GM12878 (cell line): ENCODE data around the gene CD2. TPM values are rescaled to one million over a fixed set of nuclear protein-coding genes. Genes with fewer than 3 reads are reported as not detected.

ENCODE experiments used
- BCLAF1 ChIP-seq: fragments of 450-650 bp; IDR thresholded peaks from 2 replicates; pipeline ENCODE4 v1.6.1; 2017; ENCODE audit warnings: antibody characterized with exemption, mild to moderate bottlenecking, moderate library complexity
- CBX5 ChIP-seq: sonication (generic); IDR thresholded peaks from 2 replicates; pipeline ENCODE4 v1.6.1; 2016; ENCODE audit warnings: low read depth, moderate library complexity, mild to moderate bottlenecking, inconsistent platforms
- GATAD2B ChIP-seq: fragments of 450-650 bp; conservative IDR thresholded peaks from 2 replicates; pipeline ENCODE4 v1.6.1; 2017; ENCODE audit warnings: low read depth, mild to moderate bottlenecking, moderate library complexity
- HDGF ChIP-seq: fragments of 450-650 bp; IDR thresholded peaks from 2 replicates; pipeline ENCODE4 v1.6.1; 2016; ENCODE audit warnings: antibody characterized with exemption
- KLF5 ChIP-seq: fragments of 450-650 bp; IDR thresholded peaks from 2 replicates; pipeline ENCODE4 v1.6.1; 2014; ENCODE audit warnings: mild to moderate bottlenecking; ENCODE audit not compliant: partially characterized antibody
- RAD21 ChIP-seq: IDR thresholded peaks from 2 replicates; pipeline ENCODE4 v1.6.1; 2011; ENCODE audit warnings: mild to moderate bottlenecking, low read depth, low read length, moderate library complexity; ENCODE audit not compliant: insufficient read depth
- SPI1 ChIP-seq: IDR thresholded peaks from 2 replicates; pipeline ENCODE4 v1.6.1; 2011; ENCODE audit warnings: low read depth, mild to moderate bottlenecking, low read length, moderate library complexity, borderline replicate concordance; ENCODE audit not compliant: insufficient read depth
- TARDBP ChIP-seq: IDR thresholded peaks from 2 replicates; pipeline ENCODE4 v1.6.1; 2016; ENCODE audit warnings: borderline replicate concordance
- TBL1XR1 ChIP-seq: IDR thresholded peaks from 2 replicates; pipeline ENCODE4 v1.6.1; 2012; ENCODE audit warnings: low read depth, low read length, improper control_type of control experiment
- ZNF274 ChIP-seq: IDR thresholded peaks from one replicate; pipeline ENCODE4 v1.8.0; 2011; ENCODE audit not compliant: insufficient read length, insufficient read depth
- ZNF687 ChIP-seq: fragments of 450-650 bp; IDR thresholded peaks from 2 replicates; pipeline ENCODE4 v1.6.1; 2017; ENCODE audit warnings: mild to moderate bottlenecking, moderate library complexity
- polyA plus RNA-seq, 11 experiments: library from polyadenylated mRNA; depleted of rRNA in 4 of 11; unstranded in 6 of 11; stranded (reverse) in 5 of 11; fragments of >200 nt; fragmentation: Nextera tagmentation in 4 of 11; fragmentation: Illumina TruSeq in 1 of 11; extraction: Ambion mirVana in 4 of 11; extraction: Trizol in 1 of 11; gene quantifications; 1 replicate in 1 of 11; 2 replicates in 10 of 11; pipeline versions ENCODE4 v1.2.1 to v1.2.3, GENCODE V29; 2011 to 2016; ENCODE audit warnings: inconsistent platforms in 2 of 11, missing spikeins in 2 of 11, low read depth in 1 of 11
- total RNA-seq, 4 experiments: library from RNA; depleted of rRNA in 3 of 4; stranded (reverse); fragments of >200 nt in 3 of 4; fragmentation: Illumina TruSeq in 1 of 4; extraction: Trizol in 1 of 4; gene quantifications; 2 replicates each; pipeline versions ENCODE4 v1.2.1 to v1.2.3, GENCODE V29; 2013 to 2021
- TF ChIP-seq, protein P1 (sequence below): fragments of 450-650 bp; IDR thresholded peaks from 2 replicates; pipeline ENCODE4 v1.6.1; 2017; ENCODE audit warnings: mild to moderate bottlenecking
- TF ChIP-seq, protein P2 (sequence below): fragments of 450-650 bp; IDR thresholded peaks from 2 replicates; pipeline ENCODE4 v1.6.1; 2016; ENCODE audit warnings: mild to moderate bottlenecking
- TF ChIP-seq, protein P3 (sequence below): IDR thresholded peaks from 2 replicates; pipeline ENCODE4 v1.6.1; 2012; ENCODE audit warnings: improper control_type of control experiment, low read depth, low read length; ENCODE audit not compliant: insufficient replicate concordance

CD2 gene
- total and polyA plus RNA-seq, 10 of the 15 experiments (the other 5 are each of a cell fraction or from before 2014, with no cell fraction given), result 0.15 to 4.3 (median 2.8) TPM

- peak; percentile 84 for TF ChIP-seq ZNF687
- TF ChIP-seq TARDBP, result no peak
- no peak for TF ChIP-seq ZNF274
- no peak for TF ChIP-seq CBX5
- TF ChIP-seq SPI1, result no peak
- TF ChIP-seq TBL1XR1, result no peak
- TF ChIP-seq, protein P1, sequence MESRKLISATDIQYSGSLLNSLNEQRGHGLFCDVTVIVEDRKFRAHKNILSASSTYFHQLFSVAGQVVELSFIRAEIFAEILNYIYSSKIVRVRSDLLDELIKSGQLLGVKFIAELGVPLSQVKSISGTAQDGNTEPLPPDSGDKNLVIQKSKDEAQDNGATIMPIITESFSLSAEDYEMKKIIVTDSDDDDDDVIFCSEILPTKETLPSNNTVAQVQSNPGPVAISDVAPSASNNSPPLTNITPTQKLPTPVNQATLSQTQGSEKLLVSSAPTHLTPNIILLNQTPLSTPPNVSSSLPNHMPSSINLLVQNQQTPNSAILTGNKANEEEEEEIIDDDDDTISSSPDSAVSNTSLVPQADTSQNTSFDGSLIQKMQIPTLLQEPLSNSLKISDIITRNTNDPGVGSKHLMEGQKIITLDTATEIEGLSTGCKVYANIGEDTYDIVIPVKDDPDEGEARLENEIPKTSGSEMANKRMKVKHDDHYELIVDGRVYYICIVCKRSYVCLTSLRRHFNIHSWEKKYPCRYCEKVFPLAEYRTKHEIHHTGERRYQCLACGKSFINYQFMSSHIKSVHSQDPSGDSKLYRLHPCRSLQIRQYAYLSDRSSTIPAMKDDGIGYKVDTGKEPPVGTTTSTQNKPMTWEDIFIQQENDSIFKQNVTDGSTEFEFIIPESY, result no peak
- TF ChIP-seq KLF5, result no peak
- no peak for TF ChIP-seq RAD21
- TF ChIP-seq, protein P2, sequence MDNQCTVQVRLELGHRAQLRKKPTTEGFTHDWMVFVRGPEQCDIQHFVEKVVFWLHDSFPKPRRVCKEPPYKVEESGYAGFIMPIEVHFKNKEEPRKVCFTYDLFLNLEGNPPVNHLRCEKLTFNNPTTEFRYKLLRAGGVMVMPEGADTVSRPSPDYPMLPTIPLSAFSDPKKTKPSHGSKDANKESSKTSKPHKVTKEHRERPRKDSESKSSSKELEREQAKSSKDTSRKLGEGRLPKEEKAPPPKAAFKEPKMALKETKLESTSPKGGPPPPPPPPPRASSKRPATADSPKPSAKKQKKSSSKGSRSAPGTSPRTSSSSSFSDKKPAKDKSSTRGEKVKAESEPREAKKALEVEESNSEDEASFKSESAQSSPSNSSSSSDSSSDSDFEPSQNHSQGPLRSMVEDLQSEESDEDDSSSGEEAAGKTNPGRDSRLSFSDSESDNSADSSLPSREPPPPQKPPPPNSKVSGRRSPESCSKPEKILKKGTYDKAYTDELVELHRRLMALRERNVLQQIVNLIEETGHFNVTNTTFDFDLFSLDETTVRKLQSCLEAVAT, result 0 out of 2 replicates have a peak, but pooled peaks have one; percentile 48
- peak; percentile 17; the same call in 1 of the 2 replicates for TF ChIP-seq GATAD2B
- no peak for TF ChIP-seq HDGF
- TF ChIP-seq, protein P3, sequence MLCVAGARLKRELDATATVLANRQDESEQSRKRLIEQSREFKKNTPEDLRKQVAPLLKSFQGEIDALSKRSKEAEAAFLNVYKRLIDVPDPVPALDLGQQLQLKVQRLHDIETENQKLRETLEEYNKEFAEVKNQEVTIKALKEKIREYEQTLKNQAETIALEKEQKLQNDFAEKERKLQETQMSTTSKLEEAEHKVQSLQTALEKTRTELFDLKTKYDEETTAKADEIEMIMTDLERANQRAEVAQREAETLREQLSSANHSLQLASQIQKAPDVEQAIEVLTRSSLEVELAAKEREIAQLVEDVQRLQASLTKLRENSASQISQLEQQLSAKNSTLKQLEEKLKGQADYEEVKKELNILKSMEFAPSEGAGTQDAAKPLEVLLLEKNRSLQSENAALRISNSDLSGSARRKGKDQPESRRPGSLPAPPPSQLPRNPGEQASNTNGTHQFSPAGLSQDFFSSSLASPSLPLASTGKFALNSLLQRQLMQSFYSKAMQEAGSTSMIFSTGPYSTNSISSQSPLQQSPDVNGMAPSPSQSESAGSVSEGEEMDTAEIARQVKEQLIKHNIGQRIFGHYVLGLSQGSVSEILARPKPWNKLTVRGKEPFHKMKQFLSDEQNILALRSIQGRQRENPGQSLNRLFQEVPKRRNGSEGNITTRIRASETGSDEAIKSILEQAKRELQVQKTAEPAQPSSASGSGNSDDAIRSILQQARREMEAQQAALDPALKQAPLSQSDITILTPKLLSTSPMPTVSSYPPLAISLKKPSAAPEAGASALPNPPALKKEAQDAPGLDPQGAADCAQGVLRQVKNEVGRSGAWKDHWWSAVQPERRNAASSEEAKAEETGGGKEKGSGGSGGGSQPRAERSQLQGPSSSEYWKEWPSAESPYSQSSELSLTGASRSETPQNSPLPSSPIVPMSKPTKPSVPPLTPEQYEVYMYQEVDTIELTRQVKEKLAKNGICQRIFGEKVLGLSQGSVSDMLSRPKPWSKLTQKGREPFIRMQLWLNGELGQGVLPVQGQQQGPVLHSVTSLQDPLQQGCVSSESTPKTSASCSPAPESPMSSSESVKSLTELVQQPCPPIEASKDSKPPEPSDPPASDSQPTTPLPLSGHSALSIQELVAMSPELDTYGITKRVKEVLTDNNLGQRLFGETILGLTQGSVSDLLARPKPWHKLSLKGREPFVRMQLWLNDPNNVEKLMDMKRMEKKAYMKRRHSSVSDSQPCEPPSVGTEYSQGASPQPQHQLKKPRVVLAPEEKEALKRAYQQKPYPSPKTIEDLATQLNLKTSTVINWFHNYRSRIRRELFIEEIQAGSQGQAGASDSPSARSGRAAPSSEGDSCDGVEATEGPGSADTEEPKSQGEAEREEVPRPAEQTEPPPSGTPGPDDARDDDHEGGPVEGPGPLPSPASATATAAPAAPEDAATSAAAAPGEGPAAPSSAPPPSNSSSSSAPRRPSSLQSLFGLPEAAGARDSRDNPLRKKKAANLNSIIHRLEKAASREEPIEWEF, result no peak
- no peak for TF ChIP-seq BCLAF1
Observed at GRCh38 chr1:116764466-116764898, 10.3 kb downstream of the CD2 start (continued).
